GM20431 (cell line): ENCODE data around the gene SVOP.

Source experiments
- in situ Hi-C: fragments of 300-500 bp; cut with MseI, MboI; formaldehyde crosslinking; loops from one replicate; pipeline ENCODE4 v1.15.0; 2020; ENCODE audit warnings: low sequenced_read_pairs; ENCODE audit not compliant: unreplicated experiment

SVOP gene

GRCh38 chr12:108947097-108947496 lies 73.8 kb downstream of the SVOP start:
- in situ Hi-C loops: no loop called here

GRCh38 chr12:108940138-108940537 lies 80.7 kb downstream of the SVOP start:
- in situ Hi-C loops: no loop called here

GRCh38 chr12:108939594-108939993 lies 81.3 kb downstream of the SVOP start:
- in situ Hi-C loops: no loop called here

- in situ Hi-C loops: no loop called here
These were observed 82.5 kb downstream of the SVOP start for GRCh38 chr12:108938247-108938924.

- in situ Hi-C loops: no loop called here
These were observed 85.6 kb downstream of the SVOP start for GRCh38 chr12:108935159-108935763.

- in situ Hi-C loops: no loop called here
These were observed 86.9 kb downstream of the SVOP start for GRCh38 chr12:108933949-108934348.

GRCh38 chr12:108930756-108931155 lies 90.1 kb downstream of the SVOP start:
- in situ Hi-C loops: no loop called here

- in situ Hi-C loops: no loop called here
These were observed 90.7 kb downstream of the SVOP start for GRCh38 chr12:108930155-108930554.

GRCh38 chr12:108928695-108929094 lies 92.2 kb downstream of the SVOP start:
- in situ Hi-C loops: no loop called here

- in situ Hi-C loops: no loop called here
These were observed 98.0 kb downstream of the SVOP start for GRCh38 chr12:108922918-108923317.

- in situ Hi-C loops: no loop called here
These were observed 98.9 kb downstream of the SVOP start for GRCh38 chr12:108921946-108922345.

- in situ Hi-C loops: no loop called here
These were observed 101.8 kb downstream of the SVOP start for GRCh38 chr12:108918960-108919642.

- in situ Hi-C loops: no loop called here
These were observed 102.7 kb downstream of the SVOP start for GRCh38 chr12:108918206-108918605.

- in situ Hi-C loops: no loop called here
These were observed 104.5 kb downstream of the SVOP start for GRCh38 chr12:108916336-108916735.

GRCh38 chr12:108915632-108916133 lies 105.2 kb downstream of the SVOP start:
- in situ Hi-C loops: no loop called here

GRCh38 chr12:108914121-108914531 lies 106.7 kb downstream of the SVOP start:
- in situ Hi-C loops: no loop called here

- in situ Hi-C loops: no loop called here
These were observed 108.5 kb downstream of the SVOP start for GRCh38 chr12:108912361-108912760.

- in situ Hi-C loops: no loop called here
These were observed 109.0 kb downstream of the SVOP start for GRCh38 chr12:108911915-108912314.

- in situ Hi-C loops: no loop called here
These were observed 110.5 kb downstream of the SVOP start for GRCh38 chr12:108910336-108910735.

- in situ Hi-C loops: no loop called here
These were observed 113.0 kb downstream of the SVOP start for GRCh38 chr12:108907839-108908351.

- in situ Hi-C loops: no loop called here
These were observed 113.9 kb downstream of the SVOP start for GRCh38 chr12:108906971-108907370.
